ACC112 (cell line): Measurements from ENCODE around the gene GPD1.

Experiments used
- H2AFZ ChIP-seq: fragments of 200-600 bp; sonication (generic); one replicate; pipeline ENCODE4 v1.6.0; 2017; ENCODE audit warnings: antibody characterized with exemption, low read length; ENCODE audit not compliant: unreplicated experiment
- H3K27ac ChIP-seq: fragments of 200-600 bp; sonication (generic); 2 replicates; pipeline ENCODE4 v1.5.1; 2014; ENCODE audit warnings: low read depth, mild to moderate bottlenecking, antibody characterized with exemption, low read length, moderate library complexity
- H3K27me3 ChIP-seq: fragments of 200-600 bp; sonication (generic); 2 replicates; pipeline ENCODE4 v1.6.1; 2014; ENCODE audit warnings: mild to moderate bottlenecking, antibody characterized with exemption, low read length, moderate library complexity, mixed read lengths; ENCODE audit not compliant: insufficient read depth
- H3K36me3 ChIP-seq: fragments of 200-600 bp; sonication (generic); 2 replicates; pipeline ENCODE4 v1.6.1; 2016; ENCODE audit warnings: mild to moderate bottlenecking, antibody characterized with exemption, low read length, moderate library complexity, mixed read lengths; ENCODE audit not compliant: insufficient read depth
- H3K4me1 ChIP-seq: fragments of 200-600 bp; sonication (generic); one replicate; pipeline ENCODE4 v1.6.1; 2016; ENCODE audit warnings: low read length, mixed read lengths; ENCODE audit not compliant: insufficient read depth, unreplicated experiment, control insufficient read depth
- H3K4me3 ChIP-seq: fragments of 200-600 bp; sonication (generic); 2 replicates; pipeline ENCODE4 v1.5.1; 2014; ENCODE audit warnings: mild to moderate bottlenecking, low read depth, low read length
- H3K79me2 ChIP-seq: fragments of 200-600 bp; sonication (generic); one replicate; pipeline ENCODE4 v1.6.0; 2016; ENCODE audit warnings: low read length; ENCODE audit not compliant: control insufficient read depth, unreplicated experiment, insufficient read depth

Gene GPD1

GRCh38 chr12:50157259-50157658, 53.5 kb downstream of the GPD1 start:
- no peaks in the 10 kb centered on the region for H3K36me3 ChIP-seq
- no peaks in the 10 kb centered on the region for H3K4me1 ChIP-seq
- no peak overlapping the region for H3K4me3 ChIP-seq
- no peaks in the 10 kb centered on the region for H3K27me3 ChIP-seq
- peaks cover 46% of the 10 kb centered on the region for H3K79me2 ChIP-seq
- no peak overlapping the region for H2AFZ ChIP-seq
- H3K27ac ChIP-seq = no peak overlapping the region

- H3K79me2 ChIP-seq = peaks cover 61% of the 10 kb centered on the region
- no peaks in the 10 kb centered on the region for H3K27me3 ChIP-seq
- no peaks in the 10 kb centered on the region; the same call in 1 of the 2 replicates for H3K36me3 ChIP-seq
- H3K27ac ChIP-seq = no peak overlapping the region
- H3K4me3 ChIP-seq = no peak overlapping the region
- H3K4me1 ChIP-seq = peaks cover 4% of the 10 kb centered on the region
- H2AFZ ChIP-seq = no peak overlapping the region
Measured at GRCh38 chr12:50160643-50161042, 56.8 kb downstream of the GPD1 start.
